GM21825 (cell line): Measurements from ENCODE around the gene ATP6V0B.

Source experiments
- ATAC-seq: cut with Tn5 transposase; IDR thresholded peaks from one replicate; pipeline ENCODE4 v1.9.1; 2021; ENCODE audit warnings: mild to moderate bottlenecking, moderate library complexity; ENCODE audit not compliant: unreplicated experiment

ATP6V0B gene

DNA sequence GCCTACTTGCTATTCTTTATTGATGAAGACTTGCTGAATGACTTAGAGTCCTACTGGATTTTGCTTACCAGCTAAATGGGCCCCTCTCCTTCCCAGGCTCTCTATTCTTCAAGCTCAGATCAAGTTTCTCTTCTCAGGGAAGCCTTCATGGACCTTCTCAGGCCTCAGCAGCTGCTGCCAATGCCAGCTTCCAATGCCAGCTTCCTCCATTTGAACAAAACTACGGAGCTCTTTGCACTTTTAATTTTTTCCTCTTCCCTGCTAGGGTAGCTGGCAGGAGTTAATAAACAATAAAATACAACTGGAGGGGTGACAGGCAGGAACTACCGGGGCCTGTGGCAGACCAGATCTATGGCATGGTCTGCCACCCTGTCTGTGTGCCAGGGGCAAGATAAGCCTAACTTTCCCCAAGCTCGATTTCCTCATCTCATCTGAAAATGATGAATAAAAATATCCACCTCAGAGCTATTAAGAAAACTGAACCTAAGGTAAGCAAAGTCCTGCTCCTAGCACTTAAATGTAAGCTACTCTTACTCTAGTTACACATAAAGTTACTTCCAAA lies 29.0 kb upstream of the ATP6V0B start:
- ATAC-seq, result no peak

DNA sequence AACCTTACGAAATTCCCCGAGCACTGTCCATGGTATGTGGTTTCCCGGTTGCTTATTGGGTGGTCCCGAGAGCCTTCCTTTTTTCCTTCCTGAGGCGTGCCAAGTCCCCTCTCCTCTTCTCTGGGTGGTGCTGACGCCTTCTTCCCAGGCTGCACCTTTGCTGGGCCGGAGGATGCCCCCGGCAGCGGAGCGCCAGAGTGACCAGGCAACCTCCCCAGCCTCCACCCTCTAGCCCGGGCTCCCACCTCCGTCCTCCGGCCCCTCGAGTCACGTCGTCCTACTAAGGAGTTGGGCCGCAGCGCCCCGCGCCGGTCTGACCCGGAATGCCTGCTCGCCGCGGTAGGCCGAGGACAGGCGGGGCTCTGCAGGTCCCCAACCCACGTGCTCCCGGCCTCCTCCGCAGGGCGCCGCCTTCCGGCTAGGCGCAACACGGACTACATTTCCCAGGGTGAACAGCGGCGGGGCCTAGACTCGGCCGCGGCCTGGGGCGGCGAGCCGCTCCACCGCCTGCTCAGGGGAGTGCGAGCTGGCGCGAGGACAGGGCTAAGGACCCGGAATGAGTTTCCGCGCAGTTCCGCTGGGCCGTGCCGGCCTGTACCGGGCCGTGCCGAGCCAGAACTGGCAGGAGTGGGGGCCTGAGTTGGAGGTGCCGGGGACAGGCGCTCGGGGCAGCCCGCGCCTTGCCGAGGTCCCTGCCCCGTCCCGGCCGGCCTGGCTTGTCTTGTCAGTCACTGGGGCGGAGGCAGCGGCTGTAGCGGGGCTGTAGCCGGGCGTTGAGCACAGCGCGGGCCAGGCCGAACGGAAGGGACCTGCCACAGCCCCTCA lies 28.3 kb upstream of the ATP6V0B start, which contains the start of gene IPO13:
Gene IPO13, plus strand, starts transcription at position 715 of the 825 bp plus-strand sequence. CDS start 651 bp downstream, outside the sequence.
- peak; percentile 89 for ATAC-seq

DNA sequence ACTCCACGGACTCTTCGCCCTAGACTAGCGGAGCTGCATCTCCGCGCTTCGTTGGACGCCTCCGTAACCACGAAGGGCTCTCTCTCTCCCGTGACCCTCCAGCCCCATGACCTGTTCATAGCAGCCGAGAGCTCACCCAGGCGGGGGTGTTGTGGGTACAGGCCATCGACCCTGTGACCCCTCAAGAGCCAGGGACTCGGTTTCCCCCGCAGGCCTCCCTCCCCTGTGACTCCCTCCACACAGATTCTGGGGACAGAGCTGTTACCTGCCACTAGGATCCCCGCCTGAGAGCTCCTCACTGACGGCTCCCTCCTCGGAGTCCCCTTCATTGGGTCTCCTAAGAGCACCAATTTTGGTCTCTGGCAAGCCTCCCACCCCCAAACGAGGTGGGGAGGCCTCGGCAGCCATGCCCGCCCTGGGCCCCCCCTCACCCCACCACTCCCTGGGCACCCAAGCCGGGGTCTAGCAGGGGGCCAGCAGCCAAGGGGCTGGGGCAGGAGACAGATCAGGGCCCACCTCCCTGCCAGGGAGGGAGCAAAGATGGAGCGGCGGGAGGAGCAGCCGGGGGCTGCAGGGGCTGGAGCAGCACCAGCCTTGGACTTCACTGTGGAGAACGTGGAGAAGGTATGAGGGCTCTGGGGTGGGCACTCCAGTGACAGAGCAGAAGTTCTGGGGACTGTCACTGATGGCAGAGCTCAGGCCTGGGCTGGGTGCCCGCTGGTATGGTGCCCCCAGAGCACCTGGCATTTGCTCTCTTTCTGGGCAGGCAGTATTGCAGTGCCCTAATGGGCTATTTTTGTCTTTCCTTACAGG lies 27.5 kb upstream of the ATP6V0B start:
- no peak for ATAC-seq

DNA sequence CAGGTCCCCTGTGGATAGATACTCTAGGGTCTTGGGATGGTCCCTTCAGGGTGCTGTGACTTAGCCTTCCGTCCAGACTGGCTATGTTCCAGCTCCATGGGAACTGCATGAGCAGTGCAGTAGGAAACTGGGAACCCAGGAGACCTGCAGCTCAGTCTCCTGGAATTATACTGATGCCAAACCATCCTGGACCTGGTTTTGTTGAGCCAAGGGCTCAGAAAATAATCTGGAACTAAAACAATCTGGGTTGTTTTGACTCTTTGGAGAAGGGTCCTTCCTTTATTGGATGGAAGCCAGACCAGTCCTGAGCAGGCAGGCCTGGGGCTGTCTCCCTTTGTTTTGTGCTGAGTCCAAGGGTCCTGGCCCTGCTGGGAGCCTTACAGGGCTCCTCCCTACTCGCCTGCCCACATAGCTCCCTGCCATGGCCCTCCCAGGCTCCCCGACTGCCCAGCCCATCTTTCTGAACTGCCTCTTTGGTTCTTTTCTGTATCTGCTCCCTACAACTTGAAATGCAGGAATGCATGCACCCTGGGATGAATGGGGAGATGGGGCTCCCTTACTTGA lies 26.8 kb upstream of the ATP6V0B start:
- ATAC-seq, result no peak

DNA sequence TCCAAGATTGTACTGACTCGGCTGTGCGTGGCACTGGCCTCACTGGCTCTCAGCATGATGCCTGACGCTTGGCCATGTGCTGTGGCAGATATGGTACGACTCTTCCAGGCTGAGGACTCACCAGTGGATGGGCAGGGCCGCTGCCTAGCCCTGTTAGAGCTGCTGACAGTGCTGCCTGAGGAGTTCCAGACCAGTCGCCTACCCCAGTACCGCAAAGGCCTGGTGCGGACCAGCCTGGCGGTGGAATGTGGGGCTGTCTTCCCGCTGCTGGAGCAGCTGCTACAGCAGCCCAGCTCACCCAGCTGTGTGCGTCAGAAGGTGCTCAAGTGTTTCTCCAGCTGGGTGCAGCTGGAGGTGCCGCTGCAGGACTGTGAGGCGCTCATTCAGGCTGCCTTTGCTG lies 25.1 kb upstream of the ATP6V0B start:
- no peak for ATAC-seq

DNA sequence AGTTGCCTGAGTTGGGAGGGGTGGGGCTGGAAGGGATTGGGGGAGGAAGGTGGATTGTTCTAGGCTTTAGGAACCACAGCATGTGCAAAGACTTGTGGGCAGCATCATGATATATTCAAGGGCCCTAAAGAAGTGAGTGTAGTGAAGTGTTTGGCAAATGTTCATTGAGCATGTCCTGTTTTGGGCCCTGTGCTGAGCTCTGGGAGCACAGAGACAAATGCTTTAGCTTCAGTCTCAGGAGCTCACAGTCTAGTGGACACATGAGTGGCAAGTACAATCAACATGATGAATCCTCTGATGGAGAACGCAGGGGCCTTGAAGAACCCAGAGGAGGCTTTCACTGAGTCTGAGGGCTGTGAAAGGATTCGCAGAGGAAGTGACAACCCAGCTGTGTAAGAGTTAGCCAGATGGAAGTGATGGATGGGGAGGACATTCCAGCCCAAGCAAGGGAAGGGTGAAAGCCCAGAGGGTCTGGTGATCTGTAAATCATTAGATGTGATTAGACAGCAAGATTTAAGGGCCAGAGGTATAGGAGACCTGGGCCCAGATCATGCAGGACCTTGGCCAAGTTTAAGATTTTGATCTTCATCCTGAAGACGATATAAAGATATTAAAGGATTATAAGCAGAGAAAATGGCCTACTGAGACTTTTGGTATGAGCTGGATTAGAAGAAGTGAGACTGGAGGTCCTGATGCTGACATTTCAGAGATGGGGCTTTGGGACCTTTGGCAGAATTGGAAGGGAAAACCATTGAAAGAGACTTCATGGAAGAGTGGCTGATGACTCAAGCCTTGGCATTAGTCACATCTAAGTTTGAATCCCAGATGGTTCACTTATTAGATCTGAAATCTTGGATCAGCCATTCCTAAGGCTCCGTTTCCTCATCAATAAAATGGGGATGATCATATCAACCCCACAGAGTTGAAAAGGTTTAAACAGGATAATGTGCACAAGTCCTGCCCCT lies 23.5 kb upstream of the ATP6V0B start:
- ATAC-seq, result no peak

DNA sequence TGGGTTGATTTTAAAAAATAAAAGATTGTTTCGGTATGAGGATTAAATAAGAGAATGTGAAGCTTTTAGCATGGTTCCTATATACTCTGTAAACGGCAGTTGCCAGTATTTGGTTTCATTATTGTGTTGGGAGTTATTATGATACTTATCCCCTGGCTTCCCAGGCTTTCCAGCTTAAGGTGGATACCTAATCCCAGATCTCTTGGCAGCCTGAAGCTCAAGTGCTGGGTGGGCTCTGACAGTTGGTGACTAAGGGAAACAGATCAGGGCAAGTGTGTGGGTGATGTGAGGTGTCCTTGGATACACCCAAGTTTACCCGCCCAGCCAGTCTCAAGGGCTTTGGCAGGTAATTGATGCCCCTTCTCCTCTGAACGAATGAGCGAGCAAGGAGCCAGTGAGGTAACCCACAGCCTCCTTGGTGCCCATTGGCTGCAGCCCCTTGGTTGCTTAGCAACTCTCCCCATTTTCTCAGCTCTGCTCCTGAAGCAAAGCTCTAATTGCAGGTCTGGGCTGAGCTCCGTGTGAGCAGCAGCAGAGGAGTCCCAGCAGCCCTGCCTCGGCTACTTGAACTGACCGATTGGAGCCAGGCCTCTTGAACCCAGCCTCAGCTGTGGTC lies 21.9 kb upstream of the ATP6V0B start:
- ATAC-seq, result no peak

DNA sequence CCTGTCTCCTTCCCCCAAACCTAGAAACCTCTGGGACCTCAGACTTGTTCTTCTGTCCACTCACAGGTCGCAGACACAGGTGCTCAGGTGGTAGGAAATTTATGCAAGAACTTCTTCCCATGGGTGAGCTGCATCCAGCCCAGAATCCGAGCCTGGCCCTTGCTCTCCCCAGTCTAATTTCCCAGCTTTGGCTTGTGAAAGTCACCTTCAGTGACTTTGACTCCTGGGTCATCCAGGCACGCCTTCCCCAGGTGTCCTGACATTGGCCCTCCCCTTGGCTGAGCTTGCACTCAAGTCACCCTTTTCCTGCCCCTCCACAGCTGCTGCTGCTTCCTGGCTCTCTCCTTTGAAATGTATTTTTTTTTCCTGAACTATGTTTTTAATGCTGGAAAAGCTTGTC lies 21.4 kb upstream of the ATP6V0B start:
- no peak for ATAC-seq

DNA sequence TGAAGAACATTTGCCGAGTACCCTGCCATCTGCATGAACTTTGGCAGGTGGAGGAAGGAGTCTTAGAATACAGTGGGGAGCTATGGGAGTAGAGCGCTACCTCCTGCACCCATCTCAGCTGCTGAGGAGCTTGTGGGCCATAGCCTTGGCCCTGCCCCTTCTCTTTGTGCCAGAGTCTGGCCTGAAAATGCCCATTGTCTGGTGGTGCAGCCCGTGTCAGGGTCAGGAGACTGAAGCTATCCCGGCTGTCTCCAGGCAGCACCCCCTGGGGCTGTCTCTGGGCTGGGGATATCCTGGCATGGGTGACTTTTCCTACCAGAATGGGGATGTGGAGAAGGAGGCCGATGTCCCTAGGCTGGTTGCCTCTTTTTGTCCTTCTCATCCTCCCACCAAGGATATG lies 20.7 kb upstream of the ATP6V0B start:
- ATAC-seq, result no peak

DNA sequence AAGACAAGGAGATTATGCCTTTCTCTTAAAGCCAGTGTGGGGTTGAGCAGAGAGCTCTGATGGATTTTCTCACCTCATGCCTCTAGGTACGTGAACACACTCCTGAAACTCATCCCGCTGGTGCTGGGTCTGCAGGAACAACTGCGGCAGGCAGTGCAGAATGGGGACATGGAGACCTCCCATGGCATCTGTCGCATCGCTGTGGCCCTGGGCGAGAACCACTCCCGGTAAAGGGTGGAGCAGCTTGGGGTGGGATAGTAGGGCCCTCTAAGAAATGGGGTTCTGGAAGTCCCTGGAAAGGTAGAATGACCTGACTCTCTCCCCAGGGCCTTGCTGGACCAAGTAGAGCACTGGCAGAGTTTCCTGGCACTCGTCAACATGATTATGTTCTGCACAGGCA lies 18.5 kb upstream of the ATP6V0B start:
- ATAC-seq, result no peak

DNA sequence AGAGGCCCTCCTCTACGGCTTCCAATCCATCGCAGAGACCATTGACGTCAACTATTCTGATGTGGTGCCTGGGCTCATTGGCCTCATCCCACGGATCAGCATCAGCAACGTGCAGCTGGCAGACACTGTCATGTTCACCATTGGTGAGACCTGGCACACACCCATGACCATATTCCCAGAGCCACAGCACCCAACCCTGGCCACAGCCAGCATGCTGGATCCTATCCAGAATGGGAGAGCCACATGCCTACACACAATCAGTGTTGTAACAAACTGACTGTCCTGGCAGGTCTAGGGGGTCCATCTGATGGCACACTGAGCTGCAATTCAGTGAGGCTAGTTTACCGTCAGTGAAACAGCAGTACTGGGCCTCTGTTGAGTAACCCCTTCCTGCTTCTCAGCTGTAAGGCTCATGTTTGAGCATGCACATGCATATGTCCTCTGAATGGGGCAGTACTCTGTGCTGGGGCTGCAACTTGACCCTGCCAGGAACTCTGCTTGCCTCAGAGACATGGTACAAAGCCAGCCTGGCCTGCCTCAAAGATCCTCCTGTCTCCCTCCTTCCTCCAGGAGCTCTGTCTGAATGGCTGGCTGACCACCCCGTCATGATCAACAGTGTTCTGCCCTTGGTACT lies 17.2 kb upstream of the ATP6V0B start:
- ATAC-seq, result no peak

DNA sequence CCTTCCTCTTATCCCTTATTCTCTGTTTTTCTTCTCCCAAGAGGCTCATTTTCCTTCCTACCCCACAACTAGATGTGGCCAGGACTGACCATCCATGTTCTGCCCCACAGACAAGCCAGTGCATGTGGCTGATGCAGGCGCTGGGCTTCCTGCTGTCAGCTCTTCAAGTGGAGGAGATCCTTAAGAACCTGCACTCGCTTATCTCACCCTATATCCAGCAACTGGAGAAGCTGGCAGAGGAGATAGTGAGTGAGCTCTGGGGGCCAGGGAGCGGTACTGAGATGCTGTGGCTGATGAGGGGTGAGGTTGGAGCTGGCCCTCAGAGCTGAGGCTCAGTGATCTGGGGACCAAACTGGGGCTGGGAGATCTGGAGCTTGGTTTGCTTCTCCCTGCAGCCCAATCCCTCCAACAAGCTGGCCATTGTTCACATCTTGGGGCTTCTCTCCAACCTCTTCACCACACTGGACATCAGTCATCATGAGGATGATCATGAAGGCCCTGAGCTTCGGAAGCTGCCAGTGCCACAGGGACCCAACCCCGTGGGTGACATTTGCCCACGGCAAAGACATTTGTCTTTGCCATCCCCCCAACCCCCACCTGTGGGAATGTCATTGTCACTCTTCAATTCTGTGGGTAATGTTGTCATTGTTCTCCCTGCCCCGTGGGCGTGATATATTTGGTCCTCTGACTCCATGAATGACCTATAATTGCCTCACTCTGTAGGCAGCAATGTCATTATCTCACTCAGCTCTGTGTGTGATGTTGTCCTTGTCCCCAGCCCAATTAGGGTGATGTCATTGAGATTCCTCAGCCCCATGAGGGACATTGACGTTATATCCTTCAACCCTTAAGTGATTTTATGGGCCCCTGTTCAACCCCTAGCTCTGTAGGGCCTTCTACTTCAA lies 16.2 kb upstream of the ATP6V0B start:
- no peak for ATAC-seq

DNA sequence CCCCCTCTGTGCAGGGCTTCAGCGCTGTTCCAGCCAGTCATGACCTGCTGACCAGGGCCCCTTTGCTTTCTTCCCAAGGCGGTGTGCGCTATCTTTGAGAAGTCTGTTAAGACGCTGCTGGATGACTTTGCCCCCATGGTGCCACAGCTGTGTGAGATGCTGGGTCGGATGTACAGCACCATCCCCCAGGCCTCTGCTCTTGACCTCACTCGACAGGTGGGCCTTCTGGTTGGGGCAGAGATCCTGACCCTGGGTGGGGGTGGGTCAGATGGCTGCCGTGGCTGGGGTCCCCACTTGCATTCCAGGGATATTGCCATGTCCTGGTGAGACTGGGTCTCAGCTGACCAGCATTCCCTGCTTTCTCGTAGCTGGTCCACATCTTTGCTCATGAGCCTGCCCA lies 14.0 kb upstream of the ATP6V0B start:
- ATAC-seq, result no peak

DNA sequence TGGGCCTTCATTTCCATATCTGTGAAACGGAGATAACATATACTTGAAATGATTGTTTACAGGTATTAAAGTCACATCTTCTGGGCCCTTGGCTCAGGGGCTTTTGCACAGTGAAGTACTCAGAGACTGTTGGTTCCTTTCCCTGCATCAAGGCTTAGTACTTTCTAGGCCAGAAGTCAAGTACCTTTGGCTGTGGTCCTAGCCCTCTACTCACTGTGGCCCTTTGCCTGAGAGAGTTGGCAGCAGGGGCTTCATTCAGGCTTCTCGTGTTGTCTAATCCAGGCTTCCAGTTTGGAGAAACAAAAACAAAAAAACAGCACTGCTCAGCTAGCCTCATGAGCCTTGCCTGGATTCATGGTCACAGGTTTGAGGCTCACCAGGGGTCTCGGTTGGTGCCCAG lies 13.1 kb upstream of the ATP6V0B start:
- no peak for ATAC-seq

DNA sequence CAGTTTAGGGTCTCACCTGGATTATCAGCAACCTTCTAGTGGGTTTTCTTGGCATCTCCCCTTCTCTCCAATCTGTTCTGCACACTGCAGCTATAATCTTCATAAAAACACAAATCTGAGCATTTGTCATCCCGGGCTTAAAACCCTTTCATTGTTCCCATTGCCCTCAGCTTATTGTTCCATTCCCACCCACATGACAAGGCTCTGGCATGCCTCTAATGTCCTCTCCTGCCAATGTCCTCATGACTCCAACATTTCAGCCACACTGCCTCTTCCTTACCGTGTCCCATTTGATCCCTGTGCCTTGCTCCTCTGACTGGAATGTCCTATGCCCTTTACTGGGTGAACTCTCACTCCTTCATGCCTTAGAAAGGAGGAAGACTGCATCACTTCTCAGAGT lies 12.4 kb upstream of the ATP6V0B start:
- no peak for ATAC-seq

DNA sequence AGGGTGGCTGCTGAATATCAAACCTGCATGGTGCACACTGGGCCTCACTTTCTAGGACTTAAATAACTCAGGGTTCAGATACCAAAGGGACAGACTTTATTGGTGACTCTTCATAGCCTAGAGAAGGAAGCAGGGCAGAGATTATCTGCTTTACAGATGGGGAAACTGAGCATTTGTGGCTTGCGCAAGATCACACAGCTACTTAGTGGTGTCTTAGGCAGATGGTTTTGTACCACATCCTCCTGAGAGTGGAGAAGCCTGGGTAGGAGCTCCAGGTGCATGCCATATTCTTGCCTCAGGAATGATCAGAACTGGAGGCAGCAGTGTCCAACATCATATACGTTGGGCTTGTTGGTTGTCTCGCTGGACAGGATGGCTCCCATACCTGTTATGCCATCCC lies 11.8 kb upstream of the ATP6V0B start:
- ATAC-seq, result no peak

DNA sequence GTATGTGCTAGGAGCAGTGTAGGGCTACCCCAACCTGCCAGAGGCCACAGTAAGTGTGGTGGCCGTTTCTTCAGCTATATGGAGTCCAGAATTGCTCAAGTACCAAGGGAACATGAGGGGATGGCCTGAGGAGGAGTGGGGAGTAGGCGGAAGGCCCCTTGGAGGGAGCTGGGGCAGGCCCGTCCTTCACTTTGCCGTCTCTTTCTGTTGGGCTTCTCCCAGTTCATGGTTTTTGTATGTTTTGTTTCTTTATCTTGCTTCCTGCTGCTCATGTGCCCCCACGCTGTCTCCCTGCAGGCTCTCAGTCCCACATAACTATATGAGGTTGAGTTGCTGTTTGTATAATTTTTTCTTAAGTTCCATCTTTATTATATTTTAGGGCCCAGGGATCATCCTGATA lies 10.9 kb upstream of the ATP6V0B start:
- no peak for ATAC-seq

DNA sequence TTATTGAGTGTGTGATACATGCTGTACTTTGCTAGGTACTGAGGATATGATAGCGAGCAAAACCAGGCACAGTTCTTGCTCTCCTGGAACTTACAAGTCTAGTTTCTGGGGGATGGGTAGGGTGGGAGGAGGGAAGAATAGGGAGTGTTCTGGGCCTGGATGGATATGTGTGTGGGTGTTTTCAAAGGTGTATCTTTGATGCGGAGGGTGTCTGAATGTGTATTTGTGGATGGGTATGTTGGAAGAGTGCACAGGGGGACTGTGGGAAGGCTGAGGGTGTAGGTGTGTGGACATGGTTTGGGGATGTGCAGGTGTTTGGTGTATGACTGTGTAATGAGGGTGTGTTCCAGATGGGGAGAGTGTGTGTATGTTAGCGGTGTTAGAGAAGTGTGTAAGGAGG lies 9.4 kb upstream of the ATP6V0B start:
- no peak for ATAC-seq
